GM21723 (cell line): ENCODE measurements around the gene KDM6A.
"Not testable (repeated sequence)": the region's sequence is repeated elsewhere in the genome, so short reads cannot be mapped to it uniquely, and the experiment has no call there.

Experiments
- ATAC-seq: cut with Tn5 transposase; IDR thresholded peaks from one replicate; pipeline ENCODE4 v1.9.1; 2021; ENCODE audit warnings: mild to moderate bottlenecking, moderate library complexity; ENCODE audit not compliant: unreplicated experiment

KDM6A gene

GRCh38 chrX:45068569-45068968 is 195.6 kb downstream of the KDM6A start:
- no peak for ATAC-seq

DNA sequence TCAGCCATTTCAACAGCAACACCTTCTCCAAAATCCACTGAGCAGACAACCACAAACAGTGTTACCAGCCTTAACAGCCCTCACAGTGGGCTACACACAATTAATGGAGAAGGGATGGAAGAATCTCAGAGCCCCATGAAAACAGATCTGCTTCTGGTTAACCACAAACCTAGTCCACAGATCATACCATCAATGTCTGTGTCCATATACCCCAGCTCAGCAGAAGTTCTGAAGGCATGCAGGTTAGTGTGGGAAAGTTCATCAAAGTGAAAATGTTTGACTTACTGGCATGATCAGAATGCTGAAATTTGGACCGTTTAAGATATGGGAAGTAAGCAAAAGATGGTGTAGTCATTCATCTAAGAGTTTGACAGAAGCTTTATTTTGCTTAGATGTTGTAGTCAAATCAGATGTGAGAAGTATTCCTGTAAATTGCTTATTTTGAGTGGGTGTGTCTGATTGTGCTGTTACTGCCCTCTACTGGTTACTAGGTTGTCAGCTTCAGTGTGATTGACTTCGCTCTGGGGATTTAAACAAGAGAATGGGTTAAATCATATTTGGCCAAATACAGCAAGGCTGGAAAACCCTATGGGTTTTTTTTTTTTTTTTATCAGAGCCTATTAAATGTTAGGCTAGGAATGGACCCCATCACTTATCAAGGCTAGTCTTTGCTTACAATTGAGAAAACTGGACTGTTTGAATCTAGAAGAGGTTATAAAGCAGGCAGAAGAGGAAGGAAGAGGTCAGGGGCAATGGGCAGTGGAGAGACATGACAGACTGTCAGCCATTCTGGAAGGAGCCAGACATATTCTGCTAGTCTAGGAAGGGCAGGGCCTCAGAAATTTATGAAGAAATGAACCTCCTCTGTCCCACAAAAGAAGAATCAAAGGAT is 197.4 kb downstream of the KDM6A start:
- ATAC-seq = no peak

- ATAC-seq = not testable (repeated sequence)
Measured at GRCh38 chrX:45073011-45073410, 200.0 kb downstream of the KDM6A start.

GRCh38 chrX:45077748-45078424 is 204.9 kb downstream of the KDM6A start:
- ATAC-seq = peak; percentile 81

DNA sequence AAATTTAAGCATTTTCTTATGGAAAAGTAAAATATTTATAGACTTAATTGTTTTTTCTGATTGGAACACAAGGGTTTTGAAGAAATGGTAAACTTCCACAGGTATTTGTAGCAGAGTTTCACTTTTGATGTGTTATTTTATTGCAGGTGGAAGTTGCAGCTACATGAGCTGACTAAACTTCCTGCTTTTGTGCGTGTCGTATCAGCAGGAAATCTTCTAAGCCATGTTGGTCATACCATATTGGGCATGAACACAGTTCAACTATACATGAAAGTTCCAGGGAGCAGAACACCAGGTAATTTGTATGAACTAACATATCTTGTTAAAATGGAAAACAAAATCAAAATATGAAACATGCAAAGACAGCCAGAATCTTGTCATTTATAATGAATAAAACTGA is 210.3 kb downstream of the KDM6A start:
- ATAC-seq = no peak

- ATAC-seq = no peak
Measured at GRCh38 chrX:45110494-45110893, 237.5 kb downstream of the KDM6A start.

GRCh38 chrX:45126158-45126557 is 253.2 kb downstream of the KDM6A start:
- no peak for ATAC-seq

DNA sequence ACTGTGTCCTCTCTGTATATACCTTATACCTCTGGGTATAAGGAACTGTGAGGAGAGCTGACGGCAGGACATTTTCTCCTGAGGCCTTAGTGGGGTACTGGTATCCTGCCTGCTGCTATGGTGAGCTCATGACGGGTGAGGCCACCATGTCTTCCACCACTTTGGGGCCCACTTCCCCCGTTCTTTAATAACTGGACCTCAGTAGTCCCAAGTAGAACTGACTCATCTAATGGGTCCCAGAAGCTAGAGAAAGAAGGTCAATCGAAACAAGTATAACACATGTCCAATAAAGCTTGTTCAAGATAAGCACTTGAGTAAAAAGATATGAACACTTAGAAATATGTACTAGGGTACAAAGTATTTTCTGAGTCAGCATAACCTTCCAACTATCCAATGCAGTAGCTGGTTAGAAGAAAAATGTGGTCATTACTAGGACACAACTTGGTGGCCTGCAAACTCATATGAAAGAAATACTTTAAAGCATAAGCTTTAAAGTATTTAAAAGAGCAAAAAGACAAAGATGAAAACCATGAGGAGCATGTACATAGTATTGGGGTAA is 256.0 kb downstream of the KDM6A start:
- ATAC-seq = no peak

DNA sequence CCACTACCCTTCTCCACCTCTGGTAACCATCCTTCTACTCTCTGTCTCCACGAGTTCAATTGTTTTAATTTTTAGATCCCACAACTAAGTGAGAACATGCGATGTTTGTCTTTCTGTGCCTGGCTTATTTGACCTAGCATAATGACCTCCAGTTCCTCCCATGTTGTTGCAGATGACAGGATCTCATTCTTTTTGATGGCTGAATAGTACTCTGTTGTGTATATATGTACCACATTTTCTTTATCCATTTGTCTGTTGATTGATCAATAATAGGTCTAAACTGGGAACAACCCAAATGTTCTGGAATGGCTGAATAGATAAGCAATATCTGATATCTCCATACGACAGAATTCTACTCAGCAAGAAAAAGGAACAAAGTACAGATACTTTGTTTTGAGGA is 260.5 kb downstream of the KDM6A start:
- no peak for ATAC-seq

DNA sequence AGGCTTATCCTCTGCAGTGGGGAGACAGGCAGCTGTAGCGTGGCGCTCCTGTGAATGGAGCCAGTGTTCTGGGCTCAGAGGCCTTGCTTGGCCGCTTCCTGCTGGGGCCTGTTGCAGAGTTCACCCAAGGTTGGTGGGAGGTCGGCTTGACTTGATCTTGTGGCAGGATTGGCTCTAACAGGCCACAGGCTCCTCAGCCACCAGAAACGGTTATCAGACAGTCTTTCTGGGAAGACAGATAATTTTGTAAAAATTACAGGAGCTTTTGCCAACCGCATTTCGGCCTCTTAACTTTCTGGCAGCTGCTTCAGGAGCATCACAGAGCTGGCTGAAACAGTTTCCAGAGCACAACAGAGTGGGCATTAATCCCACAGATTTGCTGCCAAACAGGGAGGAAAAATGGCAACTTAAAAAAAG is 261.3 kb downstream of the KDM6A start:
- no peak for ATAC-seq

- ATAC-seq = no peak
Measured at GRCh38 chrX:45134775-45135174, 261.8 kb downstream of the KDM6A start.

GRCh38 chrX:45135391-45136075 is 262.5 kb downstream of the KDM6A start:
- ATAC-seq = not testable (repeated sequence)

- no peak for ATAC-seq
Measured at GRCh38 chrX:45137531-45137930, 264.5 kb downstream of the KDM6A start.

GRCh38 chrX:45138525-45138924 is 265.5 kb downstream of the KDM6A start:
- no peak for ATAC-seq

GRCh38 chrX:45140812-45141211 is 267.8 kb downstream of the KDM6A start:
- no peak for ATAC-seq

- no peak for ATAC-seq
Measured at GRCh38 chrX:45142185-45142584, 269.2 kb downstream of the KDM6A start.

DNA sequence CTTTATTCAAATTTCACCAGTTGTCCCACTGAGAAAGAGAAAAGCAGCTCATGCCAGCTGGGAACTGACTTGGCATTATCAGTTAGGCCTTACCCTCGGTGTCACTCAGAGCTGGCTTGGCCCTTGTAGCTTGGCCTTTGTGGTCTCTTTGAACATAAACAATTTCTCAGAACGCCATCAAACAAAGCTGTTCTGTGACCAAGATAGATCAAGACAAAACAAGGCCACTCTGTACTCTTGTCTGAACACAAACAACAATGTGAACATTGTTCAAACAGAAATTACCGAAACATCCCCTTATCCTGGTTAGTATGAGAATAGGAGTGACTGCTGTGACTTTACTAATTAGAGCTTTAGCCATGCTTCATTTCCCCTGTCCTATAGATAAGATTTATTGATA is 270.5 kb downstream of the KDM6A start:
- no peak for ATAC-seq

- ATAC-seq = no peak
Measured at GRCh38 chrX:45145492-45146215, 272.7 kb downstream of the KDM6A start.

DNA sequence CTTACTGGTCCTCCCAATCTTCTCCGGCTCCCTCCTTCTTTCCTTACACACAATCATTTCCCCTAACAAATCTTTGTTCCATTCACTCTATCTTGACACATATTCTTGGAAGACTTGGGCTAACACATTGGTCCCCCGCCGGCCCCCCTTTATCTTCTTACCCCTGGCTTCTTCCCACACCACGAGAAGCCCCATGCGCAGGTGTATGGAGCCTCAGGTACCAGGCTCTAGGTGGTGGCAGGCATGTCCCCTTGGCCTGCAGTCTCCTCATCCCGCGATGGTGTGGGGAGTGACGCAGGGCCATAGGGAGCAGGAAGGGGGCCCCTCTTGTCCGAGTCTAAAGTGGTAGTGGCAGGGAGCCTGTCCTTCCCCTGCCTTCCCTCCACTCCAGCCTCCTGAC is 277.8 kb downstream of the KDM6A start:
- no peak for ATAC-seq

- no peak for ATAC-seq
Measured at GRCh38 chrX:45154033-45154360, 281.0 kb downstream of the KDM6A start.

- no peak for ATAC-seq
Measured at GRCh38 chrX:45154462-45154861, 281.5 kb downstream of the KDM6A start.
